Mucosa of rectum (tissue), 2 donors: ENCODE measurements around the gene MED16.
"Not testable (repeated sequence)": the region's sequence is repeated elsewhere in the genome, so short reads cannot be mapped to it uniquely, and the experiment has no call there.

Experiments
- H3K27ac ChIP-seq, 2 donors: one replicate each; pipeline ENCODE4 v1.7.0; 2013; ENCODE audit warnings: inconsistent platforms in 2 of 2, low read depth in 2 of 2, low read length in 2 of 2
- H3K27me3 ChIP-seq, 2 donors: one replicate each; pipeline ENCODE4 v1.7.0; 2013; ENCODE audit warnings: low read length in 2 of 2; ENCODE audit not compliant: control insufficient read depth in 2 of 2, insufficient read depth in 2 of 2
- H3K36me3 ChIP-seq, 2 donors: one replicate each; pipeline ENCODE4 v1.7.0; 2013; ENCODE audit warnings: low read length in 2 of 2; ENCODE audit not compliant: control insufficient read depth in 2 of 2, insufficient read depth in 2 of 2
- H3K4me1 ChIP-seq, 2 donors: one replicate each; pipeline ENCODE4 v1.7.0; 2013; ENCODE audit warnings: low read length in 2 of 2, mild to moderate bottlenecking in 1 of 2; ENCODE audit not compliant: control insufficient read depth in 2 of 2, insufficient read depth in 2 of 2
- H3K4me3 ChIP-seq, 2 donors: one replicate each; pipeline ENCODE4 v1.7.0; 2013; ENCODE audit warnings: low read length in 2 of 2
- H3K9ac ChIP-seq, 2 donors: one replicate each; pipeline ENCODE4 v1.7.0; 2013; ENCODE audit warnings: low read length in 2 of 2, low read depth in 1 of 2, mild to moderate bottlenecking in 1 of 2
- H3K9me3 ChIP-seq, 2 donors: one replicate each; pipeline ENCODE4 v1.7.0; 2013; ENCODE audit warnings: low read length in 2 of 2; ENCODE audit not compliant: control insufficient read depth in 2 of 2
- donor health status: healthy.
- donor health status: Normal muscosa, but diverticular disease.

Gene MED16

DNA sequence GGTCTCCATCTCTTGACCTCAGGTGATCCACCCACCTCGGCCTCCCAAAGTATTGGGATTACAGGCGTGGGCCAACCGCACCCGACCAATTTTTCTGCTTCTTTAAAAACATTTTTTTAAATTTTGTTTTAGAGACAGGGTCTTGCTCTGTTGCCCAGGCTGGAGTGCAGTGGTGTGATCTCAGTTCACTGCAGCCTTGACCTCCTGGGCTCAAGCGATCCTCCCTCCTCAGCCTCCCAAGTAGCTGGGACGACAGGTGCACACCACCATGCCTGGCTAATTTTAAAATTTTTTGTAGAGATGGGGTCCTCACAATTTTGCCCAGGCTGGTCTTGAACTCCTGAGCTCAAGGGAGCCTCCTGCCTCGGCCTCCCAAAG is 50.2 kb downstream of the MED16 start:
- H3K4me1 ChIP-seq, H3K4me3 ChIP-seq, H3K27ac ChIP-seq, H3K36me3 ChIP-seq, H3K9me3 ChIP-seq, H3K9ac ChIP-seq: not testable (repeated sequence)
- H3K27me3 ChIP-seq: peaks cover 20 to 35% of the 10 kb centered on the region in 2 donors

DNA sequence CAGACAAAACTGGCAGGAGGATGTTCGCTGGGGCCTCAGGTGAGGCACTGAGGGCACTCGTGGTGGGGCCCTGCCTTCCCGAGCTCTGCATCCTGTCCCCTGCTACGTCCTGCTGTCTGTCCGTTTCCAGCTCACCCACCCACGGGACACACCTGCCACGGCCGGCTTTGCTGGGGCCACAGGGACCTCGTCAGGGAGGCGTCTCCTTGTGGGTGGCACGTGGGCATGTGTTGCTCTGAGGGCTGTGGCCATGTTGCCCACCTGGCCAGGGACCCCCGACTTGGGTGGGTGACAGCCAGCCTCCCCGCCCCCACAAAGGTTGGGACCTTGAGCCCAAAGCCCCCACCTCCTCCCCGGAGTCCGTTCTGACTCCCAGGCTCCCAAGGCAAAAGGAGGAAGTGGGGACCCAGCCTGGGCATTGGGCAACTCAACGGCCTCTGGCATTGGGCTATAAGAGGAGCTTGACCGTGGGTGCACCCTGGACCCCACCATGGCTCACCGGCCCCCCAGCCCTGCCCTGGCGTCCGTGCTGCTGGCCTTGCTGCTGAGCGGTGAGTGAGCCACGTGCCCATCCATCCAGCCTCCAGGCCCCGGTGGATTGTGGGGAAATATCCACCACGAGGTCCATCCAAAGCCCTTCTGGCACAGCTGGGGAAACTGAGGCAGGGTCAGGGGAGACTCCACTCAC is 52.3 kb downstream of the MED16 start, which contains the start of gene PRTN3:
Gene PRTN3, plus strand, starts transcription at position 481 of the 688 bp plus-strand sequence. Its CDS starts 10 bp downstream, at position 491.
- H3K4me1 ChIP-seq: peaks cover 3 to 6% of the 10 kb centered on the region in 2 donors
- peaks cover 14 to 29% of the 10 kb centered on the region in 2 donors for H3K27me3 ChIP-seq
- H3K36me3 ChIP-seq: no peaks in the 10 kb centered on the region
- H3K9me3 ChIP-seq: no peaks in the 10 kb centered on the region
- no peak within 1 kb of the TSS for H3K27ac ChIP-seq
- H3K4me3 ChIP-seq: no peak within 1 kb of the TSS
- H3K9ac ChIP-seq: no peak within 1 kb of the TSS

DNA sequence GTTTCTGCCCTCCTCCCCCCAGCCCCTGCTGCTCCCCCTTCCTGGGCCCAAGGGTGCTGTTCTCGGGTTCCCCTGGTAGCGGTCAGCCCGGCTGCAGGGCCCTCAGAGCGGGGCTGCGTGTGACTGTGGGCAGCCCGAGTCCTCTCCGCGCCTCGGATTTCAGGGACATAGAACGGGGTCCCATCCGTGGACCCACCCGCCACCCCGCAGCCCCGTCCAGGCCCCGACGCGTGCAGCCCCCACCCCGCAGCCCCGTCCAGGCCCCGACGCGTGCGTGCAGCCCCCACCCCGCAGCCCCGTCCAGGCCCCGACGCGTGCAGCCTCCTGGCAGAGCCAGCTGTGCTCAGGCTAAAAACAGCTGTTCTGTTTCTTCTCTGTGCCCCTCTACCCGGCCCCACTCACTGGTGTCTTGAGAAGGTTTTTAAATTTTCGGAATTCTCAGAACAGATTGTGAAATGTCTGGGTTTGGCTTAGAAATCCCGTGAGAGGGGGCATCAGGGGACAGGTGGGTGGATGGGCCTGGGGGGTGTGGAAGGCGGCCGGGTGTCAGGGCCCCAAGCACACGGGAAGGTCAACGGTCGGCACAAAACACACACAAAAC is 57.7 kb downstream of the MED16 start:
- no peak overlapping the region for H3K9ac ChIP-seq
- H3K27ac ChIP-seq: no peak overlapping the region
- no peaks in the 10 kb centered on the region for H3K36me3 ChIP-seq
- peaks cover 9 to 23% of the 10 kb centered on the region in 2 donors for H3K27me3 ChIP-seq
- H3K4me3 ChIP-seq: no peak overlapping the region
- no peaks in the 10 kb centered on the region for H3K4me1 ChIP-seq
- H3K9me3 ChIP-seq: no peaks in the 10 kb centered on the region

DNA sequence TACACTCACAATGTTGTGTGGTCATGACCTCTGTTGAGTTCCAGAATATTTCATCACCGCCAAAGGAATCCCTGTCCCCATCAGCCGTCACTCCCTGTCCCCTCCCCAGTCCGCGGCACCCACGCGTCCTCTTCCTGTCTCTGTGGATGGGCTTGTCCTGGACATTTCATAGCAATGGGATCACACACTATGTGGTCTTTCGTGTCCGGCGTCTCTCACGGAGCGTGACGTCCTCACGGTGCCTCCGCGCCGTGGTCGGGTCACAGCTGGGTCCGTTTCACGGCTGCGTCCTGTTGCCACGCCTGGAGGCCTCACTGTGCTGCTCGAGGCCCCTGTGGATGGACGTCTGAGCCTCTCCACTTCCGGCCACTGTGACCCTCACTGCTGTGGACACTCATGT is 58.8 kb downstream of the MED16 start:
- H3K4me1 ChIP-seq: no peaks in the 10 kb centered on the region
- no peak overlapping the region for H3K4me3 ChIP-seq
- H3K36me3 ChIP-seq: no peaks in the 10 kb centered on the region
- H3K9me3 ChIP-seq: no peaks in the 10 kb centered on the region
- H3K27ac ChIP-seq: no peak overlapping the region
- H3K27me3 ChIP-seq: peaks cover 12 to 22% of the 10 kb centered on the region in 2 donors
- H3K9ac ChIP-seq: no peak overlapping the region

DNA sequence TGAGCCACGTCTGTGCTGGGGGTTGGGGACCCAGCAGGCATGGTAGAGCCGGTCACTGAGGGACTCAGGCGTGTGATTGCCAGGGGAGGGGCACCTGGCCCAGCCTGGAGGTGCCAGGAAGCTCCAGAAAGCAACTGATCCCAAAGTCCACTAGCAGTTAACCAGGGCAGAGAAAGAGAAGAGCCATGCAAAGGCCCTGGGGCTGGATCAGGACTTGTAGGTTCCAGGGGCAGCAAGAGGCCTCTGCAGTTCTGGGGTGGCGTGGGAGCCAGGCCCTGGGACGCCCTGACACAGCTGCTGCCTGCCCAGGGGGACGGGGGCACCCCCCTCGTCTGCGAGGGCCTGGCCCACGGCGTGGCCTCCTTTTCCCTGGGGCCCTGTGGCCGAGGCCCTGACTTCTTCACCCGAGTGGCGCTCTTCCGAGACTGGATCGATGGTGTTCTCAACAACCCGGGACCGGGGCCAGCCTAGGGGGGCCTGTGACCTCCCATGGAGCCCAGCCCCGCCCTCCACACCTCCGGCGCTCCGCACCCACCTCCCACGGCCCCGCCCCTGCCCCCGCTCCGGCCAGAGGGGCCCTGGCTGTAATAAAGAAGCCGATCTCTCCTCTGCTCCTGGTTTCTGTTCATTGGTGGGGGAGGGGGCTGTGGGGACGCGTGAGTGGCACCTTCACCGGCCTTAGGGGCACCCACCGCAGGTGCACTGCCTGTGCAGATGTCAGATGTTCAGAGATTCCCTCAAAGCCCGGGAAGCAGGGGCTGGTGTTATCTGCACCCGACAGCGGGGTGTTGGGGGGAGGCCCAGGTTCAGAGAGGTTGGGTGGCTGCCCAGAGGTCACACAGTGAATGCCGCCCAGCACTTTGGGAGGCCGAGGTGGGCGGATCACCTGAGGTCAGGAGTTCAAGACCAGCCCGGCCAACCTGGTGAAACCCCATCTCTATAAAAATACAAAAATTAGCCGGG is 61.3 kb downstream of the MED16 start:
- Histone ChIP-seq H3K36me3 (no peaks in the 10 kb centered on the region), H3K4me3 (no peak overlapping the region), H3K4me1 (no peaks in the 10 kb centered on the region), H3K9me3 (no peaks in the 10 kb centered on the region), H3K27me3 (peaks cover 9 to 19% of the 10 kb centered on the region in 2 donors), H3K9ac (no peak overlapping the region), H3K27ac (no peak overlapping the region)

DNA sequence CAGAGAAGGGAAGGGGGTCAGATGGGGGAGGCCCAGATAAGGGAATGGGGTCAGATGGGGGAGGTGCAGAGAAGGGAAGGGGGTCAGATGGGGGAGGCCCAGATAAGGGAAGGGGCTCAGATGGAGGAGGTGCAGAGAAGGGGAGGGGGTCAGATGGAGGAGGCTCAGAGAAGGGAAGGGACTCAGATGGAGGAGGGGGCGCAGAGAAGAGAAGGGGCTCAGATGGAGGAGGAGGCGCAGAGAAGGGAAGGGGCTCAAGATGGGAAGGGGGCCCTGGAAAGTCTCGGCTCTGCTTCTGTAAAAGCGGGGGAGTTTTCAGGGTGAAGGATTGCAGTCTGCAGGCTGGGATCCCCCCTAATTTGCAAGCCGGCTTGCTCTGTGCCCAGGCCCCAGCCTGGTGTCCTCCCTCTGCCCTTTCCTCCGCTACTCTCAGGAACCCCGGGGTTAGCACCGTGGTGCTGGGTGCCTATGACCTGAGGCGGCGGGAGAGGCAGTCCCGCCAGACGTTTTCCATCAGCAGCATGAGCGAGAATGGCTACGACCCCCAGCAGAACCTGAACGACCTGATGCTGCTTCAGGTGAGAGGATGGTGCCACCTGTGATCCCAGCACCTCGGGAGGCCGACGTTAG is 63.7 kb downstream of the MED16 start:
- Histone ChIP-seq H3K9me3 (no peaks in the 10 kb centered on the region), H3K36me3 (no peaks in the 10 kb centered on the region), H3K4me1 (no peaks in the 10 kb centered on the region), H3K27me3 (peaks cover 9 to 11% of the 10 kb centered on the region in 2 donors), H3K4me3 (no peak overlapping the region), H3K27ac (no peak overlapping the region), H3K9ac (no peak overlapping the region)

DNA sequence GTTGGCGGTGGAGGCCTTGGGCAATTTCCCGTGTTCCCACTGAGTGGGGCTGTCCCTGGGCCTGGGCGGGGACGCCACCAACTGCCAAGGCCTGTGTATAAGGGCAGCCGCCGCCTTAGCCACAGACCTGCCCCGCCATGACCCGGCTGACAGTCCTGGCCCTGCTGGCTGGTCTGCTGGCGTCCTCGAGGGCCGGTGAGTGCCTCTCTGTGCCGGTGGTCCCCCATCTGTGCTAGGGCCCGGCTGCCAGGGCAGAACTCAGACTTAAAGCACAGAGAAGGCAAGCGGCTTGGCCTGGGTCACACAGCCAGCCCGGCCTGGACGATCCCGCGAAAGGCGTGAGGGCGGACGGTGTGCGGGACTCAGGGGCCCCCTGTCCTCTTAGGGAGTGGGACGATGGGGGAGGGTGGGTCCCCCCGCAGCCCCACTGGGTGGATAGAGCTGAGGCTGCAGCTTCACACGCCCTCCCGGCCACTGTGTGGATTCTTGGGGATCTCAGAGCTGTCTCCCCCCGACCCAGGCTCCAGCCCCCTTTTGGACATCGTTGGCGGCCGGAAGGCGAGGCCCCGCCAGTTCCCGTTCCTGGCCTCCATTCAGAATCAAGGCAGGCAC is 65.2 kb downstream of the MED16 start, which contains the start of gene AZU1:
Gene AZU1, plus strand, starts transcription at position 128 of the 612 bp plus-strand sequence. Its CDS starts 10 bp downstream, at position 138.
- peaks cover 9 to 13% of the 10 kb centered on the region in 2 donors for H3K27me3 ChIP-seq
- no peaks in the 10 kb centered on the region for H3K9me3 ChIP-seq
- H3K4me1 ChIP-seq: peaks cover 0 to 2% of the 10 kb centered on the region in 2 donors
- no peak within 1 kb of the TSS for H3K27ac ChIP-seq
- no peak within 1 kb of the TSS for H3K4me3 ChIP-seq
- no peak within 1 kb of the TSS for H3K9ac ChIP-seq
- no peaks in the 10 kb centered on the region for H3K36me3 ChIP-seq

DNA sequence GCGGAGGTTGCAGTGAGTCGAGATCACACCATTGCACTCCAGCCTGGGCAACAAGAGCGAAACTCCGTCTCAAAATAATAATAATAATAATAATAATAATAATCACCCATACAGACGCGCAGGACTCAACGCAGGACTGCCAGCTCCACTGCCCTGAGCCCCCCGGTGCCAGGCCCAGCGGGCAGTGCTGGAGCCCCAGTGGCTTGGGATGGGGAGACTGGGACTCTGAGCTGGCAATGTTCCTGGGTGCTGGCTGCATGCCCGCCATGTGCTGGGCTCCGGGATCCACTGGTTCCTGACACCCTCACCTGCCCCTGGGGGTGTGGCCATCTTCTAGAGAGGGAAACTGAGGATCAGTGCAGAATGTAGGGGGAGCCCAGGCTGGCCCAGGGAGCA is 65.7 kb downstream of the MED16 start:
- no peaks in the 10 kb centered on the region for H3K9me3 ChIP-seq
- H3K4me1 ChIP-seq: peaks cover 0 to 2% of the 10 kb centered on the region in 2 donors
- H3K27me3 ChIP-seq: peaks cover 10 to 13% of the 10 kb centered on the region in 2 donors
- no peak overlapping the region for H3K27ac ChIP-seq
- H3K9ac ChIP-seq: no peak overlapping the region
- H3K36me3 ChIP-seq: no peaks in the 10 kb centered on the region
- H3K4me3 ChIP-seq: no peak overlapping the region

DNA sequence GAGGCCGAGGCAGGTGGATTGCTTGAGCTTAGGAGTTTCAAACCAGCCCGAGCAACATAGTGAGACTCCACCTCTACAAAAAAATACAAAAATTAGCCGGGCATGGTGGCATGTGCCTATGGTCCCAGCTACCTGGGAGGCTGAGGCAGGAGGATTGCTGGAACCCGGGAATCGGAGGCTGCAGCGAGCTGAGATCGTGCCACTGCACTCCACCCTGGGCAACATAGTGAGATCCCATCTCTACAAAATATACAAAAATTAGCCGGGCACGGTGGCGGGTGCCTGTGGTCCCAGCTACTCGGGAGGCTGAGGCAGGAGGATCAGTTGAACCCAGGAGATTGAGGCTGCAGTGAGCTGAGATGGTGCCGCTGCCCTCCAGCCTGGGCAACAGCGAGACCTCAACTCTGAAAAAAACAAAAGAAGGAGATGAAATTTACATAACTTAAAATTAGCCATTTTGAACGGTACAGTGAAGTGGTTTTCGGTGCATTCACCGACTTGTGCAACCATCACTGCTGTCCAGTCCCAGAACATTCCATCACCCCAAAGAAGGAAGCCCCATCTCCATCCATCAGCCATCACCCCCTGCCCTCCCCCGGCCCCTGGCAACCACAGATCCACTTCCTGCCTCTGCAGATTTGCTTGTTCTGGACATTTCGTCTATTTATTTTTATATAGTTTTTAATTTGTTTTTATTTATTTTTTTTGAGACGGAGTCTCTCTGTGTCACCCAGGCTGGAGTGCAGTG is 66.9 kb downstream of the MED16 start:
- Histone ChIP-seq H3K9ac (no peak overlapping the region), H3K4me1 (peaks cover 0 to 2% of the 10 kb centered on the region in 2 donors), H3K27me3 (peaks cover 9 to 13% of the 10 kb centered on the region in 2 donors), H3K9me3 (no peaks in the 10 kb centered on the region), H3K36me3 (no peaks in the 10 kb centered on the region), H3K4me3 (no peak overlapping the region), H3K27ac (no peak overlapping the region)
